H9 (cell line): ENCODE results near the gene H2AZ2. TPM values are rescaled to one million over a fixed set of nuclear protein-coding genes. Genes with fewer than 3 reads are reported as not detected.
"Not testable (repeated sequence)": the region's sequence is repeated elsewhere in the genome, so short reads cannot be mapped to it uniquely, and the experiment has no call there.

Experiments used
- DNase-seq: peaks from one replicate; pipeline ENCODE4 v3.0.0-alpha.2; 2017
- H2AFZ ChIP-seq: one replicate; pipeline ENCODE4 v1.6.1; 2013; ENCODE audit warnings: mild to moderate bottlenecking, low read length, control low read depth, moderate library complexity
- H2AK5ac ChIP-seq: 2 replicates; pipeline ENCODE4 v1.6.1; 2013; ENCODE audit warnings: low read length, control low read depth, mixed read lengths; ENCODE audit not compliant: insufficient read length
- H2BK120ac ChIP-seq: one replicate; pipeline ENCODE4 v1.6.1; 2013; ENCODE audit warnings: low read depth, mild to moderate bottlenecking, low read length, control low read depth, inconsistent platforms; ENCODE audit not compliant: poor library complexity, severe bottlenecking
- H2BK12ac ChIP-seq: 2 replicates; pipeline ENCODE4 v1.6.1; 2013; ENCODE audit warnings: low read length, control low read depth, mixed read lengths, low read depth; ENCODE audit not compliant: insufficient read length
- H2BK15ac ChIP-seq: 2 replicates; pipeline ENCODE4 v1.6.1; 2013; ENCODE audit warnings: low read depth, low read length, control low read depth
- H2BK20ac ChIP-seq: one replicate; pipeline ENCODE4 v1.6.1; 2013; ENCODE audit warnings: low read depth, mild to moderate bottlenecking, low read length, control low read depth, inconsistent platforms; ENCODE audit not compliant: poor library complexity, severe bottlenecking
- H2BK5ac ChIP-seq: 2 replicates; pipeline ENCODE4 v1.6.1; 2013; ENCODE audit warnings: low read length, control low read depth, mixed read lengths; ENCODE audit not compliant: insufficient read length
- H3K14ac ChIP-seq: 2 replicates; pipeline ENCODE4 v1.6.1; 2013; ENCODE audit warnings: low read length, control low read depth; ENCODE audit not compliant: insufficient read depth
- H3K18ac ChIP-seq: 2 replicates; pipeline ENCODE4 v1.6.1; 2013; ENCODE audit warnings: low read depth, mild to moderate bottlenecking, mixed read lengths, low read length, control low read depth; ENCODE audit not compliant: insufficient read length
- H3K23ac ChIP-seq: 2 replicates; pipeline ENCODE4 v1.6.1; 2013; ENCODE audit warnings: low read length, control low read depth, mixed read lengths, low read depth; ENCODE audit not compliant: insufficient read length
- H3K23me2 ChIP-seq: 2 replicates; pipeline ENCODE4 v1.6.1; 2013; ENCODE audit warnings: low read depth, mild to moderate bottlenecking, mixed read lengths, low read length, control low read depth; ENCODE audit not compliant: insufficient read length, poor library complexity, severe bottlenecking
- H3K27ac ChIP-seq: 2 replicates; pipeline ENCODE4 v1.5.1; 2013; ENCODE audit warnings: low read length, control low read depth, mixed read lengths, low read depth; ENCODE audit not compliant: insufficient read length
- H3K27me3 ChIP-seq: 2 replicates; pipeline ENCODE4 v1.6.1; 2013; ENCODE audit warnings: low read length, control low read depth, inconsistent platforms; ENCODE audit not compliant: insufficient read depth
- H3K4ac ChIP-seq: 2 replicates; pipeline ENCODE4 v1.6.1; 2013; ENCODE audit warnings: low read depth, mild to moderate bottlenecking, control low read depth, inconsistent platforms, low read length, moderate library complexity
- H3K4me1 ChIP-seq: 2 replicates; pipeline ENCODE4 v1.6.1; 2013; ENCODE audit warnings: low read length, control low read depth, inconsistent platforms; ENCODE audit not compliant: insufficient read depth
- H3K4me2 ChIP-seq: 2 replicates; pipeline ENCODE4 v1.6.1; 2013; ENCODE audit warnings: low read length, control low read depth, mixed read lengths; ENCODE audit not compliant: insufficient read length, insufficient read depth
- H3K56ac ChIP-seq: 2 replicates; pipeline ENCODE4 v1.6.1; 2013; ENCODE audit warnings: low read depth, mild to moderate bottlenecking, mixed read lengths, low read length, control low read depth; ENCODE audit not compliant: insufficient read length
- H3K79me1 ChIP-seq: 2 replicates; pipeline ENCODE4 v1.6.1; 2013; ENCODE audit warnings: low read depth, mild to moderate bottlenecking, moderate library complexity, low read length, control low read depth, inconsistent platforms; ENCODE audit not compliant: insufficient read depth, poor library complexity, severe bottlenecking
- H3K79me2 ChIP-seq: 2 replicates; pipeline ENCODE4 v1.6.1; 2013; ENCODE audit warnings: low read length, control low read depth, inconsistent platforms; ENCODE audit not compliant: insufficient read depth
- H3K9ac ChIP-seq: 2 replicates; pipeline ENCODE4 v1.6.1; 2013; ENCODE audit warnings: low read length, control low read depth, mixed read lengths; ENCODE audit not compliant: insufficient read length; ENCODE audit errors: extremely low read depth
- H3K9me3 ChIP-seq: one replicate; pipeline ENCODE4 v1.6.1; 2013; ENCODE audit warnings: low read depth, low read length, inconsistent platforms; ENCODE audit not compliant: control insufficient read depth
- H3T11ph ChIP-seq: one replicate; pipeline ENCODE4 v1.6.1; 2013; ENCODE audit warnings: mild to moderate bottlenecking, low read length, control low read depth, inconsistent platforms
- H4K20me1 ChIP-seq: one replicate; pipeline ENCODE4 v1.6.1; 2013; ENCODE audit not compliant: control insufficient read depth, insufficient read length, insufficient read depth
- H4K5ac ChIP-seq: 2 replicates; pipeline ENCODE4 v1.6.1; 2013; ENCODE audit warnings: low read depth, mild to moderate bottlenecking, mixed read lengths, low read length, control low read depth; ENCODE audit not compliant: insufficient read length
- H4K8ac ChIP-seq: replicated peaks from 2 replicates; pipeline ENCODE4 v1.6.1; 2013; ENCODE audit warnings: low read length, control low read depth, mixed read lengths, low read depth; ENCODE audit not compliant: insufficient read length
- H4K91ac ChIP-seq: 2 replicates; pipeline ENCODE4 v1.6.1; 2013; ENCODE audit warnings: low read depth, mild to moderate bottlenecking, moderate library complexity, mixed read lengths, low read length, control low read depth; ENCODE audit not compliant: insufficient read length
- H3K27ac Mint-ChIP-seq, 3 experiments: 2 replicates in 2 of 3; 3 replicates in 1 of 3; pipeline ENCODE4 v1.8.0; 2020 to 2021; ENCODE audit warnings: mixed read lengths in 3 of 3, mild to moderate bottlenecking in 1 of 3, moderate library complexity in 1 of 3
- H3K27me3 Mint-ChIP-seq: 2 replicates; pipeline ENCODE4 v1.8.0; 2021; ENCODE audit warnings: low read depth, mild to moderate bottlenecking, moderate library complexity, mixed read lengths
- H3K36me3 Mint-ChIP-seq, 3 experiments: 2 replicates in 2 of 3; 3 replicates in 1 of 3; pipeline ENCODE4 v1.8.0; 2020 to 2021; ENCODE audit warnings: low read depth in 3 of 3, mixed read lengths in 3 of 3; ENCODE audit not compliant: insufficient read depth in 1 of 3
- H3K4me1 Mint-ChIP-seq, 2 experiments: 2 replicates each; pipeline ENCODE4 v1.8.0; 2020; ENCODE audit warnings: mixed read lengths in 2 of 2
- H3K4me3 Mint-ChIP-seq, 2 experiments: 2 replicates in 1 of 2; 3 replicates in 1 of 2; pipeline ENCODE4 v1.8.0; 2020 to 2021; ENCODE audit warnings: mild to moderate bottlenecking in 2 of 2, mixed read lengths in 2 of 2, moderate library complexity in 1 of 2
- H3K9me3 Mint-ChIP-seq, 2 experiments: 2 replicates in 1 of 2; 3 replicates in 1 of 2; pipeline ENCODE4 v1.8.0; 2020; ENCODE audit warnings: mild to moderate bottlenecking in 2 of 2, mixed read lengths in 2 of 2, moderate library complexity in 1 of 2
- WGBS: extraction: QIAGEN DNeasy Blood & Tissue Kit; methylation state at CpG from one replicate; pipeline ENCODE4 v1.1.7; 2013; ENCODE audit warnings: missing lambda C conversion rate, low lambda C conversion rate, mixed read lengths; ENCODE audit not compliant: insufficient read length; ENCODE audit errors: extremely low coverage; 5-methylcytosine and 5-hydroxymethylcytosine counted together
- total RNA-seq: library from RNA; stranded (reverse); gene quantifications from 2 replicates; pipeline ENCODE4 v1.2.1, GENCODE V29; 2021

Gene H2AZ2
- total RNA-seq, 1 experiment from 2014 or later = 208 TPM

- H2AK5ac ChIP-seq, H3K23ac ChIP-seq, H2BK15ac ChIP-seq, H4K5ac ChIP-seq, H3K4ac ChIP-seq, H4K20me1 ChIP-seq, H3K27me3 ChIP-seq, H3K4me3 Mint-ChIP-seq, H3K23me2 ChIP-seq, H4K91ac ChIP-seq, H3K14ac ChIP-seq, H3K9me3 ChIP-seq, H3K9me3 Mint-ChIP-seq, H2BK5ac ChIP-seq, H2AFZ ChIP-seq, H4K8ac ChIP-seq, DNase-seq, H3K4me1 ChIP-seq, H3T11ph ChIP-seq, H3K27me3 Mint-ChIP-seq, H3K9ac ChIP-seq, H3K4me2 ChIP-seq, H3K79me1 ChIP-seq, H2BK12ac ChIP-seq, H2BK120ac ChIP-seq, H3K56ac ChIP-seq, H2BK20ac ChIP-seq, H3K27ac ChIP-seq, H3K18ac ChIP-seq: not testable (repeated sequence)
- WGBS = no CpG with 5 or more reads among the region's 8 CpGs
- peaks cover 23% of the 10 kb centered on the region; the same call in 1 of the 2 replicates for H3K79me2 ChIP-seq
- 0 out of 7 replicates have a peak overlapping the region, but pooled peaks of 1 of the 3 experiments have one; percentile 3 for H3K27ac Mint-ChIP-seq
- peaks cover 5 to 13% of the 10 kb centered on the region in 2 experiments for H3K4me1 Mint-ChIP-seq
- H3K36me3 Mint-ChIP-seq = peaks cover 25 to 40% (median 38%) of the 10 kb centered on the region in 3 experiments
Observed at GRCh38 chr7:44842675-44843074, 5.2 kb downstream of the H2AZ2 start.
